Neural progenitor cell (in vitro differentiated cells): ENCODE results near the gene CELSR1. TPM values are rescaled to one million over a fixed set of nuclear protein-coding genes. Genes with fewer than 3 reads are reported as not detected.
A peak's percentile ranks its signal among the peaks of the same experiment; 100 is the strongest.

Experiments
- DNase-seq: peaks from one replicate; pipeline ENCODE4 v3.0.0-alpha.2; 2016; ENCODE audit warnings: low spot score
- H2AFZ ChIP-seq: fragments of 200-600 bp; sonication (generic); replicated peaks from 2 replicates; pipeline ENCODE4 v1.6.1; 2016; ENCODE audit warnings: antibody characterized with exemption
- H3F3A ChIP-seq: fragments of 200-600 bp; sonication (generic); 2 replicates; pipeline ENCODE4 v1.6.1; 2016; ENCODE audit warnings: antibody characterized with exemption, low read depth
- H3K27ac ChIP-seq: fragments of 200-600 bp; sonication (generic); 2 replicates; pipeline ENCODE4 v1.5.1; 2016; ENCODE audit warnings: mild to moderate bottlenecking
- H3K27me3 ChIP-seq: fragments of 200-600 bp; sonication (generic); 2 replicates; pipeline ENCODE4 v1.6.1; 2016; ENCODE audit warnings: mild to moderate bottlenecking, moderate library complexity
- H3K36me3 ChIP-seq: fragments of 200-600 bp; sonication (generic); 2 replicates; pipeline ENCODE4 v1.5.1; 2016
- H3K4me1 ChIP-seq: fragments of 200-600 bp; sonication (generic); 2 replicates; pipeline ENCODE4 v1.6.1; 2016; ENCODE audit warnings: mixed run types
- H3K4me2 ChIP-seq: fragments of 200-600 bp; sonication (generic); 2 replicates; pipeline ENCODE4 v1.6.1; 2016
- H3K4me3 ChIP-seq: fragments of 200-600 bp; sonication (generic); 2 replicates; pipeline ENCODE4 v1.5.1; 2016
- H3K79me2 ChIP-seq: fragments of 200-600 bp; sonication (generic); 2 replicates; pipeline ENCODE4 v1.6.1; 2016; ENCODE audit warnings: low read depth
- H3K9ac ChIP-seq: fragments of 200-600 bp; sonication (generic); 2 replicates; pipeline ENCODE4 v1.6.1; 2016
- H3K9me3 ChIP-seq: fragments of 200-600 bp; sonication (generic); 2 replicates; pipeline ENCODE4 v1.5.1; 2016; ENCODE audit warnings: low read depth
- H4K20me1 ChIP-seq: fragments of 200-600 bp; sonication (generic); 2 replicates; pipeline ENCODE4 v1.6.1; 2016; ENCODE audit warnings: low read depth
- H3K27ac Mint-ChIP-seq: 3 replicates; pipeline ENCODE4 v1.8.0; 2021; ENCODE audit warnings: mixed read lengths
- H3K27me3 Mint-ChIP-seq: 2 replicates; pipeline ENCODE4 v1.8.0; 2022; ENCODE audit warnings: low read depth, mild to moderate bottlenecking, inconsistent platforms, moderate library complexity, mixed read lengths; ENCODE audit not compliant: insufficient read depth
- H3K36me3 Mint-ChIP-seq: 3 replicates; pipeline ENCODE4 v1.8.0; 2021; ENCODE audit warnings: mixed read lengths
- H3K4me1 Mint-ChIP-seq: 3 replicates; pipeline ENCODE4 v1.8.0; 2021; ENCODE audit warnings: mixed read lengths
- H3K4me3 Mint-ChIP-seq: 3 replicates; pipeline ENCODE4 v1.8.0; 2021; ENCODE audit warnings: mild to moderate bottlenecking, moderate library complexity, mixed read lengths
- H3K9me3 Mint-ChIP-seq: 3 replicates; pipeline ENCODE4 v1.8.0; 2020; ENCODE audit warnings: mixed read lengths
- CTCF ChIP-seq: fragments of 200-600 bp; sonication (generic); IDR thresholded peaks from 2 replicates; pipeline ENCODE4 v1.5.1; 2017; ENCODE audit warnings: antibody characterized with exemption, mild to moderate bottlenecking
- EZH2 ChIP-seq: fragments of 200-600 bp; sonication (generic); IDR thresholded peaks from 2 replicates; pipeline ENCODE4 v1.6.1; 2017; ENCODE audit warnings: antibody characterized with exemption, mild to moderate bottlenecking, moderate library complexity
- EZH2phosphoT487 ChIP-seq: fragments of 200-600 bp; sonication (generic); IDR thresholded peaks from 2 replicates; pipeline ENCODE4 v1.6.1; 2017; ENCODE audit warnings: antibody characterized with exemption
- total RNA-seq: library from RNA; depleted of rRNA; stranded (reverse); fragments of >200 nt; gene quantifications from 2 replicates; pipeline ENCODE4 v1.2.3, GENCODE V29; 2015; ENCODE audit warnings: low replicate concordance

The CELSR1 gene
- total RNA-seq, 1 donor from 2014 or later = 12.3 TPM

- Histone ChIP-seq H3K4me3 (no peak overlapping the region), H3K9ac (no peak overlapping the region), H3K4me1 (no peaks in the 10 kb centered on the region), H3K27ac (no peak overlapping the region), H3K9me3 (no peaks in the 10 kb centered on the region), H3K36me3 (no peaks in the 10 kb centered on the region), H3K27me3 (no peaks in the 10 kb centered on the region), H3K79me2 (peaks cover 4% of the 10 kb centered on the region), H3F3A (no peaks in the 10 kb centered on the region), H4K20me1 (peaks cover 1% of the 10 kb centered on the region), H3K4me2 (no peak overlapping the region), H2AFZ (no peak overlapping the region)
- Mint-ChIP-seq H3K27ac (peak overlapping the region; percentile 73), H3K36me3 (peaks cover 18% of the 10 kb centered on the region), H3K9me3 (peaks cover 25% of the 10 kb centered on the region), H3K27me3 (peaks cover 8% of the 10 kb centered on the region), H3K4me1 (peaks cover 18% of the 10 kb centered on the region), H3K4me3 (no peak overlapping the region)
- DNase-seq = no peak
- TF ChIP-seq EZH2phosphoT487 = no peak
- TF ChIP-seq CTCF = no peak
- no peak for TF ChIP-seq EZH2
These were observed 63.4 kb downstream of the CELSR1 start for GRCh38 chr22:46473896-46474557.

- Histone ChIP-seq H3K4me1 (no peaks in the 10 kb centered on the region), H3K27ac (no peak overlapping the region), H3K9me3 (no peaks in the 10 kb centered on the region), H3K79me2 (peaks cover 4% of the 10 kb centered on the region), H3K4me3 (no peak overlapping the region), H4K20me1 (no peaks in the 10 kb centered on the region), H3K4me2 (no peak overlapping the region), H3K27me3 (no peaks in the 10 kb centered on the region), H3K9ac (no peak overlapping the region), H2AFZ (no peak overlapping the region), H3K36me3 (no peaks in the 10 kb centered on the region), H3F3A (no peaks in the 10 kb centered on the region)
- no peak overlapping the region for H3K4me3 Mint-ChIP-seq
- no peak overlapping the region for H3K27ac Mint-ChIP-seq
- TF ChIP-seq CTCF (no peak), EZH2 (no peak), EZH2phosphoT487 (no peak)
- peaks cover 26% of the 10 kb centered on the region for H3K9me3 Mint-ChIP-seq
- H3K27me3 Mint-ChIP-seq = peaks cover 8% of the 10 kb centered on the region
- H3K36me3 Mint-ChIP-seq = peaks cover 17% of the 10 kb centered on the region
- DNase-seq = no peak
- peaks cover 15% of the 10 kb centered on the region for H3K4me1 Mint-ChIP-seq
These were observed 64.2 kb downstream of the CELSR1 start for GRCh38 chr22:46473021-46473779.

- no peak overlapping the region for H3K4me3 ChIP-seq
- no peak overlapping the region for H3K4me3 Mint-ChIP-seq
- no peak overlapping the region for H3K27ac Mint-ChIP-seq
- H3K36me3 ChIP-seq = no peaks in the 10 kb centered on the region
- H3K9ac ChIP-seq = no peak overlapping the region
- H3K9me3 ChIP-seq = no peaks in the 10 kb centered on the region
- no peaks in the 10 kb centered on the region for H3K27me3 ChIP-seq
- H2AFZ ChIP-seq = no peak overlapping the region
- no peak for DNase-seq
- no peak for TF ChIP-seq EZH2
- no peak for TF ChIP-seq EZH2phosphoT487
- TF ChIP-seq CTCF = no peak
- H3K36me3 Mint-ChIP-seq = peaks cover 17% of the 10 kb centered on the region
- H3F3A ChIP-seq = no peaks in the 10 kb centered on the region
- H3K4me1 Mint-ChIP-seq = peaks cover 13% of the 10 kb centered on the region
- peaks cover 8% of the 10 kb centered on the region for H3K27me3 Mint-ChIP-seq
- H3K4me1 ChIP-seq = no peaks in the 10 kb centered on the region
- H3K79me2 ChIP-seq = peaks cover 4% of the 10 kb centered on the region
- no peaks in the 10 kb centered on the region for H4K20me1 ChIP-seq
- no peak overlapping the region for H3K27ac ChIP-seq
- peaks cover 26% of the 10 kb centered on the region for H3K9me3 Mint-ChIP-seq
- no peak overlapping the region for H3K4me2 ChIP-seq
These were observed 64.8 kb downstream of the CELSR1 start for GRCh38 chr22:46472722-46473016.
